Mesenteric fat pad (tissue), 1 donor: ENCODE data around the gene RAB7A. TPM values are rescaled to one million over a fixed set of nuclear protein-coding genes. Genes with fewer than 3 reads are reported as not detected.

Experiments
- DNase-seq: peaks from one replicate; pipeline ENCODE4 v3.0.0-alpha.2; 2020; ENCODE audit warnings: low spot score
- total RNA-seq: library from RNA; stranded (reverse); fragmentation: NEBNext Ultra II Directional; extraction: Animal tissue kit (Norgen Biotek cat#: 25700); gene quantifications from one replicate; pipeline ENCODE4 v1.2.1, GENCODE V29; 2021
- donor health status: DM: yes; HTN: yes; CAD: no.

RAB7A gene
- total RNA-seq, 1 donor from 2014 or later, result 344 TPM

- no peak for DNase-seq
These were observed 61.6 kb downstream of the RAB7A start for GRCh38 chr3:128787256-128788253.

GRCh38 chr3:128788268-128788869 lies 62.4 kb downstream of the RAB7A start:
- DNase-seq, result no peak

- DNase-seq, result no peak
These were observed 68.2 kb downstream of the RAB7A start for GRCh38 chr3:128794067-128794768.

- DNase-seq, result no peak
These were observed 69.0 kb downstream of the RAB7A start for GRCh38 chr3:128794770-128795649.

GRCh38 chr3:128799653-128800052 lies 73.7 kb downstream of the RAB7A start:
- DNase-seq, result no peak

- DNase-seq, result no peak
These were observed 74.5 kb downstream of the RAB7A start for GRCh38 chr3:128800241-128801187.

GRCh38 chr3:128801779-128802380 lies 75.9 kb downstream of the RAB7A start:
- DNase-seq, result no peak

GRCh38 chr3:128803307-128803706 lies 77.3 kb downstream of the RAB7A start:
- no peak for DNase-seq

- no peak for DNase-seq
These were observed 78.2 kb downstream of the RAB7A start for GRCh38 chr3:128804017-128804810.

GRCh38 chr3:128804811-128805155 lies 78.8 kb downstream of the RAB7A start:
- DNase-seq, result no peak

- DNase-seq, result no peak
These were observed 79.8 kb downstream of the RAB7A start for GRCh38 chr3:128805772-128806171.

- no peak for DNase-seq
These were observed 80.6 kb downstream of the RAB7A start for GRCh38 chr3:128806588-128806987.

GRCh38 chr3:128807186-128807830 lies 81.3 kb downstream of the RAB7A start:
- DNase-seq, result no peak

GRCh38 chr3:128808672-128809071 lies 82.7 kb downstream of the RAB7A start:
- DNase-seq, result no peak

GRCh38 chr3:128813097-128813496 lies 87.1 kb downstream of the RAB7A start:
- no peak for DNase-seq

GRCh38 chr3:128814060-128814459 lies 88.1 kb downstream of the RAB7A start:
- no peak for DNase-seq

- no peak for DNase-seq
These were observed 88.7 kb downstream of the RAB7A start for GRCh38 chr3:128814519-128815317.
